KMS-11 (cell line): ENCODE measurements around the gene CFDP1.

Experiments used
- H2AFZ ChIP-seq: fragments of 200-600 bp; sonication (generic); 2 replicates; pipeline ENCODE4 v1.6.1; 2016; ENCODE audit warnings: antibody characterized with exemption, mixed run types, low read depth
- H3K27ac ChIP-seq: fragments of 200-600 bp; sonication (generic); 2 replicates; pipeline ENCODE4 v1.6.1; 2016; ENCODE audit warnings: mild to moderate bottlenecking, mixed run types
- H3K27me3 ChIP-seq: fragments of 200-600 bp; sonication (generic); 2 replicates; pipeline ENCODE4 v1.6.1; 2017; ENCODE audit warnings: mild to moderate bottlenecking, low read depth, mixed run types, moderate library complexity; ENCODE audit not compliant: insufficient read depth
- H3K36me3 ChIP-seq: fragments of 200-600 bp; sonication (generic); 2 replicates; pipeline ENCODE4 v1.6.1; 2017; ENCODE audit warnings: mild to moderate bottlenecking, mixed run types; ENCODE audit not compliant: insufficient read depth
- H3K4me1 ChIP-seq: fragments of 200-600 bp; sonication (generic); 2 replicates; pipeline ENCODE4 v1.6.1; 2016; ENCODE audit warnings: mild to moderate bottlenecking, low read depth, mixed run types; ENCODE audit not compliant: poor library complexity, severe bottlenecking
- H3K4me2 ChIP-seq: fragments of 200-600 bp; sonication (generic); 2 replicates; pipeline ENCODE4 v1.7.0; 2016; ENCODE audit warnings: mild to moderate bottlenecking, mixed run types
- H3K4me3 ChIP-seq: fragments of 200-600 bp; sonication (generic); IDR thresholded peaks from 2 replicates; pipeline ENCODE4 v1.6.1; 2017; ENCODE audit warnings: low read depth, low read length, mixed read lengths; ENCODE audit not compliant: insufficient read depth
- H3K79me2 ChIP-seq: fragments of 200-600 bp; sonication (generic); 2 replicates; pipeline ENCODE4 v1.6.1; 2016; ENCODE audit warnings: low read depth, mixed run types; ENCODE audit not compliant: insufficient read depth
- H3K9ac ChIP-seq: fragments of 200-600 bp; sonication (generic); 2 replicates; pipeline ENCODE4 v1.6.1; 2016; ENCODE audit warnings: mild to moderate bottlenecking, mixed run types
- H4K20me1 ChIP-seq: fragments of 200-600 bp; sonication (generic); 2 replicates; pipeline ENCODE4 v1.6.1; 2016; ENCODE audit warnings: mild to moderate bottlenecking, mixed run types; ENCODE audit not compliant: insufficient read depth
- CTCF ChIP-seq: fragments of 200-600 bp; sonication (generic); conservative IDR thresholded peaks from 2 replicates; pipeline ENCODE4 v1.6.1; 2017; ENCODE audit warnings: low read depth, mild to moderate bottlenecking, antibody characterized with exemption, low read length, moderate library complexity, mixed read lengths

The CFDP1 gene

DNA sequence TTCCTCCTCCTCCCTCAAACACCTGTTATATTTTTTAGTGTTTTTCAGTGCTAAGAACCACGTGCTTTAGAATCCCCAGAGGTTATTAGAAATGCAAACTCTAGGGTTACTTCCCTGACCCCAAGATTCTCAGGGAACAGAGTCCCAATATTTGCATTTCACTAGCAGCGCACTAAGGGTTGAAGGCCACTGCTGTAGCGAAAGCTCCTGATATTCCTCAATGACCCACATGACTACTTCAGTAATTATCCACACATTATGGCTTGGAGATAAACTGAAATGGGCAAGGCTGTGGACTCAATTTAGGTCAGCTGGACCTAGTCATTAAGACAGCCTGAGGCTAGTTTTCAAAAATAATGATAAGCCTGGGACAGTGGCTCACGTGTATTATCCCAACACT lies 103.4 kb downstream of the CFDP1 start:
- no peaks in the 10 kb centered on the region for H3K27me3 ChIP-seq
- H3K4me1 ChIP-seq, result no peaks in the 10 kb centered on the region
- no peak for TF ChIP-seq CTCF
- H3K79me2 ChIP-seq, result no peaks in the 10 kb centered on the region
- no peak overlapping the region for H2AFZ ChIP-seq
- no peak overlapping the region for H3K4me3 ChIP-seq
- no peaks in the 10 kb centered on the region for H3K36me3 ChIP-seq
- no peak overlapping the region for H3K9ac ChIP-seq
- H3K4me2 ChIP-seq, result no peak overlapping the region
- no peaks in the 10 kb centered on the region for H4K20me1 ChIP-seq
- no peak overlapping the region for H3K27ac ChIP-seq

- no peak overlapping the region for H2AFZ ChIP-seq
- no peak overlapping the region for H3K4me2 ChIP-seq
- no peak overlapping the region for H3K9ac ChIP-seq
- H3K27me3 ChIP-seq, result peaks cover 1% of the 10 kb centered on the region; the same call in 1 of the 2 replicates
- H3K4me3 ChIP-seq, result no peak overlapping the region
- no peak for TF ChIP-seq CTCF
- H3K79me2 ChIP-seq, result no peaks in the 10 kb centered on the region
- no peaks in the 10 kb centered on the region for H3K36me3 ChIP-seq
- no peaks in the 10 kb centered on the region for H4K20me1 ChIP-seq
- no peaks in the 10 kb centered on the region for H3K4me1 ChIP-seq
- no peak overlapping the region for H3K27ac ChIP-seq
Measured at GRCh38 chr16:75326333-75326732, 107.0 kb downstream of the CFDP1 start.

DNA sequence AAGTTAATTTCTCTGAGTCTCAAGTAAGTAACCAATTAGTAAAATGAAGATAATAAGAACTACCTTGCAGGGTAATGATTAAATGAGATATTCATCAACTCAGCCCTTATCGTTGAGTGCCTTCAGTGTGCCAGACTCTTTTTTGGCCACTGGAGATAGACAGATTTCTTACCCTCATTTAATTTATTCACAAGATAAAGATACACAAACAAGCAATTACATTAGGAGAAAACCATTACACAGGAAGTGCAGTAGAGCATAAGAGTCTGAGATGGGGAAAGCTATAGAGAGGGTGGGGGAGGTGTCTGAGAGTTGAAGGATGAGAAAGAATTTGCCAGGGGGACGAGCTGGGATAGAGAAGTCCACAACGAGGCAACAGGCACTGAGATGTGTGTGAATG lies 109.4 kb downstream of the CFDP1 start:
- no peak overlapping the region for H3K4me3 ChIP-seq
- peaks cover 18% of the 10 kb centered on the region; the same call in 1 of the 2 replicates for H3K27me3 ChIP-seq
- no peak for TF ChIP-seq CTCF
- H3K4me2 ChIP-seq, result no peak overlapping the region
- no peak overlapping the region for H2AFZ ChIP-seq
- no peaks in the 10 kb centered on the region for H3K79me2 ChIP-seq
- H3K27ac ChIP-seq, result no peak overlapping the region
- H3K4me1 ChIP-seq, result peaks cover 15% of the 10 kb centered on the region
- no peaks in the 10 kb centered on the region for H4K20me1 ChIP-seq
- H3K9ac ChIP-seq, result no peak overlapping the region
- no peaks in the 10 kb centered on the region for H3K36me3 ChIP-seq

- TF ChIP-seq CTCF, result no peak
- H3K27ac ChIP-seq, result no peak overlapping the region
Measured at GRCh38 chr16:75323198-75323597, 110.1 kb downstream of the CFDP1 start.

More at GRCh38 chr16:75323198-75323597, 110.1 kb downstream of the CFDP1 start:
- H3K4me2 ChIP-seq, result no peak overlapping the region
- H3K27me3 ChIP-seq, result peaks cover 18% of the 10 kb centered on the region; the same call in 1 of the 2 replicates
- no peaks in the 10 kb centered on the region for H3K79me2 ChIP-seq
- H3K36me3 ChIP-seq, result no peaks in the 10 kb centered on the region
- H3K9ac ChIP-seq, result no peak overlapping the region
- H2AFZ ChIP-seq, result no peak overlapping the region
- no peak overlapping the region for H3K4me3 ChIP-seq
- peaks cover 15% of the 10 kb centered on the region for H3K4me1 ChIP-seq
- no peaks in the 10 kb centered on the region for H4K20me1 ChIP-seq
